ENCODE measurements around the gene NUDT12.

The NUDT12 gene

DNA sequence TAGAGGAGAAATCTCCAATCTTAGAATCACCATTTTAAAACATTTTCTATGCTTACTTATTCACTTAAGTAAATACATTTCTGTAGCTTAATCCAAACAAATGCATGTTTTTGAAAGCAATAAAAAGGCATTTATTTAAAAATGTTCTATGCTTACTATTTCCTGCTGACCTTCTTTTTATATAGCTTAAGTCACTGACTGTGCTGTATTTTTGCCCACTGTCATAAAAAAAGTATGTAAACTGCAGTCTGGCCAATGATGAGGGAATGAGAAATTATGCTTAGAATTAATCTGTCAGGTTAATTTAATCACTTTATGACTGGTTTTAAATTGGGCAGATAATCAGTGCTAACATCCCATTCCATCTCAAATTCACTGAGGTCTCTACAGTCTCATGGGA lies 20.1 kb downstream of the NUDT12 start:
- Histone ChIP-seq H2AFZ (ENCODE audit: low read depth, low read length) (no peak overlapping the region), H2BK12ac (ENCODE audit: low read length in 2 of 2) (no peak overlapping the region), H3K18ac (ENCODE audit: low read depth in 1 of 2, low read length in 2 of 2) (no peak overlapping the region), H3K4me2 (ENCODE audit: low read length, poor library complexity, severe bottlenecking) (no peak overlapping the region), H3K36me3 (ENCODE audit: control insufficient read depth in 1 of 2, insufficient read depth in 2 of 2, low read depth in 1 of 2, low read length in 2 of 2) (no peaks in the 10 kb centered on the region), H3K4me1 (ENCODE audit: control insufficient read depth, insufficient read depth, low read depth, low read length) (no peaks in the 10 kb centered on the region), H3K14ac (ENCODE audit: low read length in 2 of 2) (no peak overlapping the region), H3K27me3 (ENCODE audit: control insufficient read depth in 1 of 2, insufficient read depth in 1 of 2, low read length in 2 of 2) (no peaks in the 10 kb centered on the region), H2BK120ac (ENCODE audit: low read depth, low read length) (no peak overlapping the region), H2BK15ac (ENCODE audit: low read depth, poor library complexity, severe bottlenecking) (no peak overlapping the region), H3K27ac (ENCODE audit: low read length, poor library complexity, severe bottlenecking) (no peak overlapping the region), H3K4ac (ENCODE audit: low read depth in 1 of 2, low read length in 2 of 2) (no peak overlapping the region), H3K9me3 (ENCODE audit: control insufficient read depth, low read length) (no peaks in the 10 kb centered on the region), H3K9ac (ENCODE audit: low read length) (no peak overlapping the region), H4K91ac (ENCODE audit: low read length) (no peak overlapping the region), H3K4me3 (ENCODE audit: insufficient read depth in 1 of 2, low read depth in 1 of 2, low read length in 2 of 2) (no peak overlapping the region), H3K79me1 (replicated peaks; ENCODE audit: low read length, poor library complexity, severe bottlenecking) (no peaks in the 10 kb centered on the region), H2BK5ac (ENCODE audit: low read depth, low read length, poor library complexity, severe bottlenecking) (no peak overlapping the region), H2AK5ac (ENCODE audit: low read length, severe bottlenecking) (no peak overlapping the region), H4K8ac (ENCODE audit: low read length) (no peak overlapping the region), H3K23ac (ENCODE audit: low read length in 2 of 2) (no peak overlapping the region)
- DNase-seq: no peak

DNA sequence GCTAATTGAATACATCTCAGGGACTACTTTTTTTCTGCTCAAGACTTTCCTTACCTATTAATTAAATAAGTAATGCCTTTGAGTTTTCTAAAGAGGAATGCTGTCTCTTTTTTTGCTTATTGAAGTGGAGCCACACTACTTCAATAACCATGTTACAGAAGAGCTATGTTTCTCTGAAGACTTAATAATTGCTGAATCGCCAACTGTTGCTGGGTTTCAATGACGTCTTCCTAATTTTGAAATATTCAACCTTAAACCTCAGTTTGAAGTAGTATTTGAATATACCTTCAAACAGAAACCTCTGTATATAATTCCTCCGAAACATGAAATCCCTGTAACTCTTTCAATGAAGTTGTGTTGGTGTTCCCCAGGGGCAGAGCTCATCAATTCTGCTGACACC lies 21.0 kb downstream of the NUDT12 start:
- Histone ChIP-seq H3K4me1 (ENCODE audit: control insufficient read depth, insufficient read depth, low read depth, low read length) (no peaks in the 10 kb centered on the region), H2BK120ac (ENCODE audit: low read depth, low read length) (no peak overlapping the region), H4K8ac (ENCODE audit: low read length) (no peak overlapping the region), H3K9ac (ENCODE audit: low read length) (no peak overlapping the region), H2BK12ac (ENCODE audit: low read length in 2 of 2) (no peak overlapping the region), H3K27ac (ENCODE audit: low read length, poor library complexity, severe bottlenecking) (no peak overlapping the region), H4K91ac (ENCODE audit: low read length) (no peak overlapping the region), H2BK5ac (ENCODE audit: low read depth, low read length, poor library complexity, severe bottlenecking) (no peak overlapping the region), H3K9me3 (ENCODE audit: control insufficient read depth, low read length) (no peaks in the 10 kb centered on the region), H3K14ac (ENCODE audit: low read length in 2 of 2) (no peak overlapping the region), H2AFZ (ENCODE audit: low read depth, low read length) (no peak overlapping the region), H2BK15ac (ENCODE audit: low read depth, poor library complexity, severe bottlenecking) (no peak overlapping the region), H3K4me3 (ENCODE audit: insufficient read depth in 1 of 2, low read depth in 1 of 2, low read length in 2 of 2) (no peak overlapping the region), H3K79me1 (replicated peaks; ENCODE audit: low read length, poor library complexity, severe bottlenecking) (no peaks in the 10 kb centered on the region), H3K4ac (ENCODE audit: low read depth in 1 of 2, low read length in 2 of 2) (no peak overlapping the region), H3K36me3 (ENCODE audit: control insufficient read depth in 1 of 2, insufficient read depth in 2 of 2, low read depth in 1 of 2, low read length in 2 of 2) (no peaks in the 10 kb centered on the region), H3K18ac (ENCODE audit: low read depth in 1 of 2, low read length in 2 of 2) (no peak overlapping the region), H2AK5ac (ENCODE audit: low read length, severe bottlenecking) (no peak overlapping the region), H3K23ac (ENCODE audit: low read length in 2 of 2) (no peak overlapping the region), H3K4me2 (ENCODE audit: low read length, poor library complexity, severe bottlenecking) (no peak overlapping the region), H3K27me3 (ENCODE audit: control insufficient read depth in 1 of 2, insufficient read depth in 1 of 2, low read length in 2 of 2) (no peaks in the 10 kb centered on the region)
- WGBS: 80% methylated on average over 2 of the region's 3 CpGs
- no peak for DNase-seq

- H3K79me1 ChIP-seq (replicated peaks; ENCODE audit: low read length, poor library complexity, severe bottlenecking): no peaks in the 10 kb centered on the region
- no peaks in the 10 kb centered on the region for H3K36me3 ChIP-seq (ENCODE audit: control insufficient read depth in 1 of 2, insufficient read depth in 2 of 2, low read depth in 1 of 2, low read length in 2 of 2)
- no peak overlapping the region for H3K27ac ChIP-seq (ENCODE audit: low read length, poor library complexity, severe bottlenecking)
- no peak overlapping the region for H2AFZ ChIP-seq (ENCODE audit: low read depth, low read length)
- H3K23ac ChIP-seq (ENCODE audit: low read length in 2 of 2): no peak overlapping the region
- no peak overlapping the region for H3K18ac ChIP-seq (ENCODE audit: low read depth in 1 of 2, low read length in 2 of 2)
- no peak overlapping the region for H2BK120ac ChIP-seq (ENCODE audit: low read depth, low read length)
- no peaks in the 10 kb centered on the region for H3K9me3 ChIP-seq (ENCODE audit: control insufficient read depth, low read length)
- no peak overlapping the region for H3K4me3 ChIP-seq (ENCODE audit: insufficient read depth in 1 of 2, low read depth in 1 of 2, low read length in 2 of 2)
- no peaks in the 10 kb centered on the region for H3K4me1 ChIP-seq (ENCODE audit: control insufficient read depth, insufficient read depth, low read depth, low read length)
- H4K91ac ChIP-seq (ENCODE audit: low read length): no peak overlapping the region
- DNase-seq: no peak
- no peak overlapping the region for H3K4me2 ChIP-seq (ENCODE audit: low read length, poor library complexity, severe bottlenecking)
- no peak overlapping the region for H2BK5ac ChIP-seq (ENCODE audit: low read depth, low read length, poor library complexity, severe bottlenecking)
- H3K27me3 ChIP-seq (ENCODE audit: control insufficient read depth in 1 of 2, insufficient read depth in 1 of 2, low read length in 2 of 2): no peaks in the 10 kb centered on the region
- H3K14ac ChIP-seq (ENCODE audit: low read length in 2 of 2): no peak overlapping the region
- H2BK12ac ChIP-seq (ENCODE audit: low read length in 2 of 2): no peak overlapping the region
- H3K9ac ChIP-seq (ENCODE audit: low read length): no peak overlapping the region
- H2AK5ac ChIP-seq (ENCODE audit: low read length, severe bottlenecking): no peak overlapping the region
- H4K8ac ChIP-seq (ENCODE audit: low read length): no peak overlapping the region
- 100% methylated on average over 2 of the region's 2 CpGs for WGBS
- H3K4ac ChIP-seq (ENCODE audit: low read depth in 1 of 2, low read length in 2 of 2): no peak overlapping the region
- no peak overlapping the region for H2BK15ac ChIP-seq (ENCODE audit: low read depth, poor library complexity, severe bottlenecking)
These were observed 21.5 kb downstream of the NUDT12 start for GRCh38 chr5:103541114-103541513.

DNA sequence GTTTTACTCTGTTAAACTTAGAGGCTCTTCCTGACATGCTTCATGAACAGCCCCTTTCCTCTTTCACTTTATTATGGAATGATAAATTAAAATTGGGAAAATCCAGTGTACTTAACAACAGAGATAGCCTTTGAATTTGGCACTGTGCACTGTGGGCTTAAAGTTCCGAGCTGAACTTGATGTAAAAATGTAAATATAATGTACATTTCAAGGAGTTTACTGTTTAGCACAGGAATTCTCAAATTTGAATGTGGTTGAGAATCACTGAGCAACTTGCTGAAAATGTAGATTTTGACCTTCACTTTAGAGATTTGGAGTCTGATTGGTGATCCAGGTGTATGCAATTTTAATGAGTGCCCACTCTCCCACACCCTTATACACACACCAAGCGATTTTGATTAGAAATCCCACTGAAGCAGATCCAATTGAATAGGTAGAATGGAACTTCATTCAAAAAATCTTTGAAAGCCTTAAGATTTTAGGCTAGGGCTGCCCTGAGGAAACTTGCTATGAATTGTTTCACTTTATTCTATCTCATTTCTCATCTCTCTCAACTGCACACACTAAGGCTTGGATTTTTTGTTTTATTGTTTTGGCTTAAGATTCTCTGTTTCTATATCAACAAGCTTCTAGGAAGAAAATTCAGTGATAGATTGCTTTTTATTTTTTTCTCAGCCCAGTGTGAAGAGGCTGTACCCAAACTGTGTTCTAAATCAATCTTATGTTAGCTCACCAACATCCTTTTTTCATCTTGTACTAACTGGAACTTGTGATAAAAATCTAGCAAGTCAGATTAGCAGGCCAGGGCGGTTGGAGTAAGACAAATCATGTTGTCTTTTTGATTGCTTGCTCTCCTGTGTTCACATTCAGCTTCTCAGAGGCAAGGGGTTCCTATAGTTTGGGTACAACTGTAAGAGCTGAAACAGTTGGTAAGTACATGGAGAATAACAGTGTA lies 22.9 kb downstream of the NUDT12 start:
- Histone ChIP-seq H3K4me1 (ENCODE audit: control insufficient read depth, insufficient read depth, low read depth, low read length) (no peaks in the 10 kb centered on the region), H3K9me3 (ENCODE audit: control insufficient read depth, low read length) (no peaks in the 10 kb centered on the region), H4K91ac (ENCODE audit: low read length) (no peak overlapping the region), H3K18ac (ENCODE audit: low read depth in 1 of 2, low read length in 2 of 2) (no peak overlapping the region), H2AFZ (ENCODE audit: low read depth, low read length) (no peak overlapping the region), H2BK15ac (ENCODE audit: low read depth, poor library complexity, severe bottlenecking) (no peak overlapping the region), H3K36me3 (ENCODE audit: control insufficient read depth in 1 of 2, insufficient read depth in 2 of 2, low read depth in 1 of 2, low read length in 2 of 2) (no peaks in the 10 kb centered on the region), H3K9ac (ENCODE audit: low read length) (no peak overlapping the region), H2BK12ac (ENCODE audit: low read length in 2 of 2) (no peak overlapping the region), H3K79me1 (replicated peaks; ENCODE audit: low read length, poor library complexity, severe bottlenecking) (no peaks in the 10 kb centered on the region), H3K4me3 (ENCODE audit: insufficient read depth in 1 of 2, low read depth in 1 of 2, low read length in 2 of 2) (no peak overlapping the region), H2AK5ac (ENCODE audit: low read length, severe bottlenecking) (no peak overlapping the region), H4K8ac (ENCODE audit: low read length) (no peak overlapping the region), H3K27ac (ENCODE audit: low read length, poor library complexity, severe bottlenecking) (no peak overlapping the region), H3K27me3 (ENCODE audit: control insufficient read depth in 1 of 2, insufficient read depth in 1 of 2, low read length in 2 of 2) (no peaks in the 10 kb centered on the region), H3K4ac (ENCODE audit: low read depth in 1 of 2, low read length in 2 of 2) (no peak overlapping the region), H2BK120ac (ENCODE audit: low read depth, low read length) (no peak overlapping the region), H3K4me2 (ENCODE audit: low read length, poor library complexity, severe bottlenecking) (no peak overlapping the region), H3K23ac (ENCODE audit: low read length in 2 of 2) (no peak overlapping the region), H3K14ac (ENCODE audit: low read length in 2 of 2) (no peak overlapping the region), H2BK5ac (ENCODE audit: low read depth, low read length, poor library complexity, severe bottlenecking) (no peak overlapping the region)
- DNase-seq: no peak
- 88% methylated on average over 2 of the region's 3 CpGs for WGBS
